HFF-Myc (cell line): Measurements from ENCODE around the gene GLYATL1.
A peak's percentile ranks its signal among the peaks of the same experiment; 100 is the strongest.

Experiments used
- DNase-seq: peaks from one replicate; pipeline ENCODE4 v3.0.0-alpha.2; 2011; ENCODE audit warnings: low read depth; ENCODE audit errors: extremely low read depth
- H3K4me3 ChIP-seq: replicated peaks from 2 replicates; pipeline ENCODE4 v1.5.1; 2011; ENCODE audit warnings: low read depth, mild to moderate bottlenecking, control low read depth, low read length
- TF ChIP-seq, protein P1 (sequence below): IDR thresholded peaks from 2 replicates; pipeline ENCODE4 v1.5.1; 2012; ENCODE audit warnings: mild to moderate bottlenecking, low read depth, low read length, control low read depth; ENCODE audit errors: missing control alignments

The GLYATL1 gene

DNA sequence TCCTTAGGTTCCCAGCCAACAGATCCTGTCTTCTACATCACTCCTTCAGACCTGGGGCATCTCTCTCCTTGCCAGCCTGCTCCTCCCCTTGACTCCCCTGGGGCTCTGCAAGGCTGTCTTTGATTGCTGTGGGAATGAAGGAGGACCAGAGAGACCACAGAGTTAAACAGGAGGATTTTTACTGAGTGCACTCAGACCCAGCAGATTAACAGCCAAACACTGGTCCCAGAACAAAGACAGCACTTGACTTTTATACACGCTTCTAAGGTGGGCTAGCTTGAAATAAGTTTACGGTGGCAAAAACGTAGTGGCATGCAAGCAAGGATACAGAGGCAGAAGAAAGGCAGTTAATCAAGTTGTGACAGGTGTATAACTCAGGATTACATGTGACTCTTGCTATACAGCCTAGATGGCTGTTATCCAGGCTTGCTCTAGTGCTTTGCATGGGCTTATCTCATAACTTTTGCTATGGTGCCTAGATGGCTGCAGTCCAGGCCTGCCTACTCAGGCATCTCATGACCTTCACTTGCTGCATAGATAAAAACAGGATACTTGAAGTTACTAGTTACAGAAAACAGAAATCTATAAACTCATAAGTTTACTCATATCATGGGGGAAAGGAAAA is 22.0 kb upstream of the GLYATL1 start:
- TF ChIP-seq, protein P1, sequence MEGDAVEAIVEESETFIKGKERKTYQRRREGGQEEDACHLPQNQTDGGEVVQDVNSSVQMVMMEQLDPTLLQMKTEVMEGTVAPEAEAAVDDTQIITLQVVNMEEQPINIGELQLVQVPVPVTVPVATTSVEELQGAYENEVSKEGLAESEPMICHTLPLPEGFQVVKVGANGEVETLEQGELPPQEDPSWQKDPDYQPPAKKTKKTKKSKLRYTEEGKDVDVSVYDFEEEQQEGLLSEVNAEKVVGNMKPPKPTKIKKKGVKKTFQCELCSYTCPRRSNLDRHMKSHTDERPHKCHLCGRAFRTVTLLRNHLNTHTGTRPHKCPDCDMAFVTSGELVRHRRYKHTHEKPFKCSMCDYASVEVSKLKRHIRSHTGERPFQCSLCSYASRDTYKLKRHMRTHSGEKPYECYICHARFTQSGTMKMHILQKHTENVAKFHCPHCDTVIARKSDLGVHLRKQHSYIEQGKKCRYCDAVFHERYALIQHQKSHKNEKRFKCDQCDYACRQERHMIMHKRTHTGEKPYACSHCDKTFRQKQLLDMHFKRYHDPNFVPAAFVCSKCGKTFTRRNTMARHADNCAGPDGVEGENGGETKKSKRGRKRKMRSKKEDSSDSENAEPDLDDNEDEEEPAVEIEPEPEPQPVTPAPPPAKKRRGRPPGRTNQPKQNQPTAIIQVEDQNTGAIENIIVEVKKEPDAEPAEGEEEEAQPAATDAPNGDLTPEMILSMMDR, result no peak
- no peak overlapping the region for H3K4me3 ChIP-seq
- no peak for DNase-seq

- no peak overlapping the region for H3K4me3 ChIP-seq
- no peak for DNase-seq
- TF ChIP-seq, protein P1, result no peak
Observed at GRCh38 chr11:58919561-58919960, 19.7 kb upstream of the GLYATL1 start.

- no peak overlapping the region for H3K4me3 ChIP-seq
- DNase-seq, result no peak
- TF ChIP-seq, protein P1, result no peak
Observed at GRCh38 chr11:58919980-58920379, 19.3 kb upstream of the GLYATL1 start.

DNA sequence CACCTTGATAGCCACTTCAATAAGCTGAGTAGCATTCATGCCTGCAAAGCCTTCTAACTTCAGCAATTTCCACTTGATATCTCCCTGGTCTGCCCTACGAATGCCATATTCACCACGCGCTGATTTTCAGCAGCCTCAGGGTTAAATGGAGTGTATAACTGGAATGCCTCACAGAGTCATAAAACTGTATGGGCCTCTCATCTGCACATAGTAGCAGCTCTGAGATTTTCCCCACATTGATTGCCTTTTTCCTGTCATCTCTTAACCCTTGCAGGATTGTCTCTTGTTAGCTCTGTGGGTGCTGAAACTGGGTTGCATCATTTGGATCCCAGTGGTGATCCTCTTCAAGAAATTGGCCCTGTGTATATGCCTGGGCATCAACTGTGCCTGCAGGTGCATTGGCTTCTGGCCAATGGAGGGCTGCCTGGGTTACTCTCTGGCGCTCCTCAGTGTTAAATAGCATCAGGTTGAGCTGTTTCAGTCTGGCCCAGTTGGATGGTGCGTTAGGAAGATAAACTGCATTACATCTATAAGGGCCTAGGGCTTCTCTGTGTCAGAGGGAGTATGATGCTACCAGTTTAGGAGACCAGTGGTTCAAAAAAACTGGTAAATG is 17.4 kb upstream of the GLYATL1 start:
- TF ChIP-seq, protein P1, result no peak
- no peak overlapping the region for H3K4me3 ChIP-seq
- DNase-seq, result no peak

DNA sequence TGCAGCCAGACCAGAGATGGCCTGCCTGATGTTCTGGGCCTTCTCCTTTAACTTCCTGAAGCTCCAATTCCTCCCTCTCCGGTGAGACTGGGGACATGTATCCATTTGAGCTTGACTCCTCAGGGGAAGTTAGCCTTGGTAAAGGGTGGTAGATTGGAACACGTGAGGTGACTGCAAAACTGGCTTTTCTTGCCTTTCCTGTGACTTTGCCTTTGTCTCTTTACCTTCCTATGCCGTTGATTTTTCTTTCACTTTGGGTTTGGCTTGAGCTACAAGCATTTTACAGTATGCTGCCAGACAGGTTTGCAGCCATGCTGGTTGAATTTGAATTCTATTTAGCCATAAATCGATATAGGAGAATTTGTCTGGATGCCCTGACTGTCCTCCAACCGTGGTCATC is 16.8 kb upstream of the GLYATL1 start:
- no peak for DNase-seq
- TF ChIP-seq, protein P1, result no peak

GRCh38 chr11:58923300-58923788 is 15.9 kb upstream of the GLYATL1 start:
- H3K4me3 ChIP-seq, result no peak overlapping the region
- TF ChIP-seq, protein P1, result peak; percentile 36
- DNase-seq, result no peak

More for the DNA sequence above, 16.8 kb upstream of the GLYATL1 start:
- no peak overlapping the region for H3K4me3 ChIP-seq

- H3K4me3 ChIP-seq, result no peak overlapping the region
- TF ChIP-seq, protein P1, result no peak
- DNase-seq, result no peak
Observed at GRCh38 chr11:58924230-58924629, 15.1 kb upstream of the GLYATL1 start.
